GM18498 (cell line): Measurements from ENCODE around the gene ATP11A.
"Not testable (repeated sequence)": the region's sequence is repeated elsewhere in the genome, so short reads cannot be mapped to it uniquely, and the experiment has no call there.

Experiments used
- ATAC-seq: cut with Tn5 transposase; IDR thresholded peaks from one replicate; pipeline ENCODE4 v1.9.1; 2021; ENCODE audit warnings: mild to moderate bottlenecking, moderate library complexity; ENCODE audit not compliant: unreplicated experiment

Gene ATP11A

GRCh38 chr13:112708560-112709240 lies 18.9 kb downstream of the ATP11A start:
- ATAC-seq: no peak

GRCh38 chr13:112709316-112709715 lies 19.5 kb downstream of the ATP11A start:
- not testable (repeated sequence) for ATAC-seq

- no peak for ATAC-seq
These were observed 20.3 kb downstream of the ATP11A start for GRCh38 chr13:112709825-112710783.

GRCh38 chr13:112710855-112711527 lies 21.2 kb downstream of the ATP11A start:
- no peak for ATAC-seq

DNA sequence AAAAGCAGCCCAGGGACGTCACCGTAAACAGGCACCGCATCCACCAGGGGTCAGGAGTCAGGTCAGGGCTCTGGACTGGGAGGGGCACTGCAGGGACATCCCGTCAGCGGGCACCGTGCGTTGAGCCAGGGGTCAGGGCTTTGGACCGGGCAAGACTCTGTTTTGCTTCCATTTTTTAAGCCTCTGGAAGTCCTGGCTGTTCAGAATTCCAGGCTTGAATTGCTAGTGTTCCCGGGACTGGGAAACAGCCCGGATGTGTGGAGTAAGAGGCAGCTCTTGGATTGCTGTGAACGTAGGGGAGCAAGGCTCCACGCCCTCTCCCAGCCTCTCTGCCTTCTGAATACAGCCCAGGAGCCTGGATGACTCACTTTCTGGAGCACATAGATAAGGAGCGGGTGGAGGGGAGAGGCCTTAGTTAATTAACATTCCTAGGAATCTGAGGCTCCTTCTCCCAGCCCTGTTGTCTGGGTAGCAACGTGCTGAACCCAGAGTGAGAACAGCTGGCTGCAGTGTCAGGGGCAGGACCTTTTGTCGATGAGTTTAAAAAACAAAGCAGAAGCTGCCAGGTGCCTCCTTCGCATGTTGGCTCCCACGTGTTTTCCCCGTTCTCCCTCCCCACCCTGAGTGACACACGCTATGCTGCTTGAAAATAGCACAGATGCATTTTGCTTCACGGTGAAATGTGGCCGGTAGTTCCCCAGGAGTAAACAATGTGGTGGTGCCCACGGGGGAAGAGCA lies 21.9 kb downstream of the ATP11A start:
- peak; percentile 70 for ATAC-seq

DNA sequence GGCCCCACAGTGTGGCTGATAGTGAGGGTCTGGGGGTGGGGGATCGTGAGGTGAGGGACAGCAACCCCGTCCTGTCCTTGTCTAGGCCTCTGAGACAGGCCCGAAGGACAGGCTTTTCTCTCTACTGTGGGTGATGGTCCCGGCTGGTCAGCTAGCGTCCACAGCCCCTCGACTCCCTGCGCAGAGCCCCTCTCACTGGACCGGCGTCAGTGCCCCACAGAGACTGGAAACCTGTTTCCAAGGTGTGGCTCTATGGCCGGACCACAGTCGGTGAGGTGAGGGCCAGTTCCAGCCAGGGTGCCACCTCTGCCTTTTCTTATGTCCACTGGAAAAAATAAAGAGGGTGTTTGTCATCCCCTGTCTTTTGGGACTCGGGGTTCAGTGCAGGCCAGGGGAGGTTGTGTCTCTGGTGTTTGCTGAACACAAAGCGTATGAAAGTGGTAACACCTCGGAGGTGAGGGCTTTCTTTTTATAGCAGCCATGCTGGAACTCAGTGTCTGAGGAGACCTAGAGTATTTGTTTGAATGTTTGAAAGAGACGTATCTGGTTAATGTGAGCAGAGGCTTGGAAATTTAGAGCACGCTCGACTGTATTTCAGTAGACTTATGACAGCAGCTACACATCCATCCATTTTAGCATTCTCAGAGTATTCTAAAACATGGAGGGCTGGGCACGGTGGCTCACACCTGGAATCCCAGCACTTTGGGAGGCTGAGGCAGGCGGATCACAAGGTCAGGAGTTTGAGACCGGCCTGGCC lies 22.8 kb downstream of the ATP11A start:
- ATAC-seq: no peak

DNA sequence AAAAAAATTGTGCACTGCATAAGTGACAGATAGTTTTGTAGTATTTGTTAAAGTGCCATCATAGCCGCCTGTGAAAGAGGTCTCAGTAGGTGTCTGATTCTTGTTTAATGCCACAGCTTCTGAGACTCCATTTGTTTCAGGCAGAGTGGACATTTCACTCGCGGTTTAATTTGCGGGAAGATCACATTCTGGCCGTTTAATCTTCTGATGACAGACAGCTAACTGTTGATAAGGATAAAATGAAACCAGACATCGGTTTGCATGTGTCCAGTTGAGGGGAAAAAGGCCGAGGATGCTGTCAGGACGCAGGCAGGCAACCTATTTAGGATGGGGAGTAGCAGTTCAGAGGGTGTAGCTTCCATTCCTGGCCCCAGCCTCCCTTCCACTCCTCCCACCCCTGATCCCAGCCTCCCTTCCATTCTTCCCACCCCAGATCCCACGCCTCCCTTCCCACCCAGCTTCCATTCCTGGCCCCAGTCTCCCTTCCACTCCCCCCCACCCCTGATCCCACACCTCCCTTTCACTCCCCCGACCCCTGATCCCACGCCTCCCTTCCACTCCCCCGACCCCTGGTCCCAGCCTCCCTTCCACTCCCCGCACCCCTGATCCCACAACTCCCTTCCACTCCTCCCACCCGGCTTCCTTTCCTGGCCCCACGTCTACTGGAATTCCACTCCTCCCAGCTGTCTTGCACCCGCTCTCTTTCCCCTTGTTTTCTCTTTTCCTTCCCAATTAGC lies 23.8 kb downstream of the ATP11A start:
- no peak for ATAC-seq

- no peak for ATAC-seq
These were observed 24.7 kb downstream of the ATP11A start for GRCh38 chr13:112714376-112715174.

- no peak for ATAC-seq
These were observed 25.4 kb downstream of the ATP11A start for GRCh38 chr13:112715210-112715609.

GRCh38 chr13:112715715-112716460 lies 26.1 kb downstream of the ATP11A start:
- ATAC-seq: no peak

DNA sequence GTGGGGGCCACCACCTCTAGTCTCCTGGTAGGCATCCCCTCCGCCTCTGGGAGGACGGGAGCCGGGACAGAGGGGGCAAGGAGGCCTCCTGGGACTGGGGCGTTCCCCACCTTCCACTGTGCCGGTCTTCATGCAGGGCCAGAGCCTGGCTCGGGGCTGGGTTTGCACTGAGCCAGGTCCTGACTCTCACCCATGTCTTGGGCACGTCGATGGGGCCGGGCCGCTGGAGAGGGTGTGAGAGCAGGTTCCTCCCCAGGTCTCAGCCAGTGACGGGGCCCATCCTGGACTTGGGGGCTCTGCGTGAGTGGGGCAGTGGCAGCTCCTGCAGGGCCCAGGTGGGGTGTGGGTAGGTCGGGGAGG lies 26.6 kb downstream of the ATP11A start:
- ATAC-seq: no peak

GRCh38 chr13:112716841-112717520 lies 27.1 kb downstream of the ATP11A start:
- ATAC-seq: no peak

DNA sequence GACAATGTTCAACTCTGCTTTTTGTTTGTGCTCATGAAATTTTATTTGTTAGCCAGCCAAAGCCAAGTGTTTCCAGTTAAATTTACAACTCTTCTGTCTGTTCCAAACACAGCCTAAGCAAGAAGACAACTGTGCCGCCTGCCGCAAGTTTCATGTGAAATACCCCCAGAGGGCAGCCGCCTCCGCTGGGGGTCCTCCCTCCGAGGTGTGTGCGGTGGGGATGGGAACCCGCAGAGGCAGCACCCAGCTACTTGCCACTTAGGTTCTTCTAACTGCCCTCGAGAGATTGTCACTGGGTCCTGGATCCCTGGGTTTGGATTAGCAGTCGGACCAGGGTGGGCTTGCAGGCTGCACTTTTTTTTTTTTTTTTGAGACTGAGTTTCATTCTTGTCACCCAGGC lies 28.5 kb downstream of the ATP11A start:
- no peak for ATAC-seq

DNA sequence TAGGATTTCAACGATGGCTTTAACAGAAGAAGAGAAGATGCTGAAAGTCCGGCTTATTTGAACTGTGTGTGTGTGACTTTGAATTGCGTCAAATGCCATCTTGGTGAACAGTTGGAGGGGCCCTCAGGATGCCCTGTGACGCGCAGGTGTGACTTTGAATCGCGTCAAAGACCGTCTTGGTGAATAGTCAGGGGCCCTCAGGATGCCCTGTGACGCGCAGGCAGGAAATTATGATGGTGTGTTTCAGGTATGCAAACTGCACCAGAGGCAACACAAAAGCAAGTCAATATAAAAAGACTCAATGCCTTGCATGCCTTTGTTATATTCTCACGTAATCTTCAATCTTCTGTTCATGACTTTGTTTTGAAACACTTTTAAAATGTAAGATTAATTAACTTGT lies 29.2 kb downstream of the ATP11A start:
- ATAC-seq: no peak

- no peak for ATAC-seq
These were observed 29.7 kb downstream of the ATP11A start for GRCh38 chr13:112719556-112719955.

DNA sequence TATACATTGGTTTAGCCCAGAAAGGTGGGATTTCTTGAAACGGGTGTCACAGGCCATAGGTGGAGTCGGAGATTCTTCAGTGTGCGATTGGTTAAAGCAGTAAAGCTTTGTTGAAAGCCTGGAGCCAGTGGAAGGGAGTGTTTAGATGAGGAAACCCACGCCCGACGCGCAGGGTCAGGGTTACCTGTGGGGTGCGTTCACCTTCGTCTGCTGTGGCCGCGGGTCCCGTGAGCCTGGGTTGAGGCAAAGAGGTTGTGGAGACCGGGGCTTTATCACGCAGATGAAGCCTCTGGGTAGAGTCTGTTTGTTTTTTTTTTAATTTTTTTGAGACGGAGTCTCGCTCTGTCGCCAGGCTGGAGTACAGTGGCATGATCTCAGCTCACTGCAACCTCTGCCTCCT lies 30.4 kb downstream of the ATP11A start:
- ATAC-seq: no peak

DNA sequence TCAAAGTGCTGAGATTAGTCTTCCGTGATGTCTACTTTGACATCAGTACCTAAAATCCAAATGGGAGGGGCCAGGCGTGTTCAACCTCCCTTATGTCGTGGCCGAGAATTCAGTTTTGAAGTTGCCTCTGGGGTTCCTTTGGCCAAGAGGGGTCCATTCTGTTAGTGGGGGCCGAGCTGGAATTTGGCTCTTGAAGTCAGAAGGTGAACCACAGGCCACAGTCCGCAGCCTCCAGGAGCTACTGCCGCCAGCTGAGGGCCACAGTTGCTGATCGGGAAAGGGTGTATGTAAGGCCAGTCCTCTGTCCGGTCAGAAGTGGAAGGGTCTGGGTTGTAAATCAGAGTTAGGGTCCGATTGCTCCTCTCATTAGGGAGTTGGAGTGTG lies 31.0 kb downstream of the ATP11A start:
- ATAC-seq: no peak
